GM10266 (cell line): ENCODE measurements around the gene BORCS8.
"Not testable (repeated sequence)": the region's sequence is repeated elsewhere in the genome, so short reads cannot be mapped to it uniquely, and the experiment has no call there.

Experiments used
- DNase-seq: peaks from one replicate; pipeline ENCODE4 v3.0.0; 2012; ENCODE audit errors: extremely low spot score
- TF ChIP-seq, protein P1 (sequence below): IDR thresholded peaks from 2 replicates; pipeline ENCODE4 v1.5.1; 2012; ENCODE audit warnings: mild to moderate bottlenecking, low read depth; ENCODE audit not compliant: control insufficient read depth, insufficient read depth; ENCODE audit errors: missing control alignments

The BORCS8 gene

GRCh38 chr19:19224150-19224851 is 32.3 kb upstream of the BORCS8 start:
- TF ChIP-seq, protein P1, sequence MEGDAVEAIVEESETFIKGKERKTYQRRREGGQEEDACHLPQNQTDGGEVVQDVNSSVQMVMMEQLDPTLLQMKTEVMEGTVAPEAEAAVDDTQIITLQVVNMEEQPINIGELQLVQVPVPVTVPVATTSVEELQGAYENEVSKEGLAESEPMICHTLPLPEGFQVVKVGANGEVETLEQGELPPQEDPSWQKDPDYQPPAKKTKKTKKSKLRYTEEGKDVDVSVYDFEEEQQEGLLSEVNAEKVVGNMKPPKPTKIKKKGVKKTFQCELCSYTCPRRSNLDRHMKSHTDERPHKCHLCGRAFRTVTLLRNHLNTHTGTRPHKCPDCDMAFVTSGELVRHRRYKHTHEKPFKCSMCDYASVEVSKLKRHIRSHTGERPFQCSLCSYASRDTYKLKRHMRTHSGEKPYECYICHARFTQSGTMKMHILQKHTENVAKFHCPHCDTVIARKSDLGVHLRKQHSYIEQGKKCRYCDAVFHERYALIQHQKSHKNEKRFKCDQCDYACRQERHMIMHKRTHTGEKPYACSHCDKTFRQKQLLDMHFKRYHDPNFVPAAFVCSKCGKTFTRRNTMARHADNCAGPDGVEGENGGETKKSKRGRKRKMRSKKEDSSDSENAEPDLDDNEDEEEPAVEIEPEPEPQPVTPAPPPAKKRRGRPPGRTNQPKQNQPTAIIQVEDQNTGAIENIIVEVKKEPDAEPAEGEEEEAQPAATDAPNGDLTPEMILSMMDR: no peak

GRCh38 chr19:19223636-19224035 is 31.7 kb upstream of the BORCS8 start:
- no peak for DNase-seq
- TF ChIP-seq, protein P1: no peak

More at GRCh38 chr19:19224150-19224851, 32.3 kb upstream of the BORCS8 start:
- no peak for DNase-seq

DNA sequence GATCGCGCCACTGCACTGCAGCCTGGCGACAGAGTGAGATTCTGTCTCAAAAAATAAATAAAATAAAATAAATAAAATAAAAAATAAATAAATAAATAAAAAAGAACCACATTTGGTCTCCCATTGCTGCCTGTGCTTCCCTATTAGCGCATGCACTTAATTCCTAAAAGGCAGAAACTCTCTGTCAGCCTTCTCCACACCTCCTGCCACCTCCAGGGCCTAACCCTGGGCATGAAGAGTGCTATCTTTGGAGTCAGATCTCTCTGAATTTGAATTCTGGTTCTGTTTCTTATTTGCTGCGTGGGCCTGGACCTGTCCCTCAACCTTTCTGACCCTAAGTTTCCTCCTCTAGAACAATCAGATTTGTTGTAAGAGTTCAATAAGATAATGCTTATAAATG is 31.1 kb upstream of the BORCS8 start:
- DNase-seq: no peak
- TF ChIP-seq, protein P1: no peak

DNA sequence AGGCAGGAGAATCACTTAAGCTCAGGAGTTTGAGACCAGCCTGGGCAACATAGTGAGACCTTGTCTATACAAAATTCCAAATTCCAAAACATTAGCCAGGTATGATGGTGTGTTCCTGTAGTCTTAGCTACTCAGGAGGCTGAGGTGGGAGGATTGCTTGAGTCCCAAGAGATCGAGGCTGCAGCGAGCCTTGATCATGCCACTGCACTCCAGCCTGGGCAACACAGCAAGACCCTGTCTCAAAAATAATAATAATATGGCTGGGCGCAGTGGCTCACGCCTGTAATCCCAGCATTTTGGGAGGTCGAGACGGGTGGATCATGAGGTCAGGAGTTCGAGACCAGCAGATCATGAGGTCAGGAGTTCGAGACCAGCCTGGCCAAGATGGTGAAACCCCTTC is 29.0 kb upstream of the BORCS8 start:
- DNase-seq: not testable (repeated sequence)

GRCh38 chr19:19218911-19219310 is 27.0 kb upstream of the BORCS8 start:
- TF ChIP-seq, protein P1: no peak
- no peak for DNase-seq

GRCh38 chr19:19217099-19217498 is 25.1 kb upstream of the BORCS8 start:
- no peak for DNase-seq

GRCh38 chr19:19215792-19216191 is 23.8 kb upstream of the BORCS8 start:
- DNase-seq: no peak
- TF ChIP-seq, protein P1: no peak

More at GRCh38 chr19:19217099-19217498, 25.1 kb upstream of the BORCS8 start:
- TF ChIP-seq, protein P1: no peak

DNA sequence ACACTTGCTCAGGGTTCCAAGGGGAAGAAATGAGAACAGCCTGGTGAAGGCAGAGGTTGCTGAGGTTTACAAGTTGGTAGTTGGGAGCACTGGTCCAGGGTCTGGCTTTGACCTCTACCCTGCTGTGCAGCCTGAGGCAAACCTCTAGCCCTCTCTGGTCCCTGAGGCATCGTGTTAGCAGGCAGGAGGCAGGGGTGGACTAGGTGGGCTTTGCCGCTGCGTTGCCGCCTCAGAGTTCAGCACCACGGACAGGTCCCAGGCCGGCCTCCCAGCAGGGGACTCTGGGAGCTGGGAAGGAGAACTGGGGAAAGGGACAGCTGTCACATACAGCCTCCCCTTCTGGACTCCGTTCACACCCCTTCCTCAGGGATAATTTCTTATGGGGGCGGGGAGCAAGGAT is 22.9 kb upstream of the BORCS8 start:
- DNase-seq: no peak
- TF ChIP-seq, protein P1: no peak
